Upper lobe of left lung (tissue), 6 donors: ENCODE measurements around the gene GALNT7. TPM values are rescaled to one million over a fixed set of nuclear protein-coding genes. Genes with fewer than 3 reads are reported as not detected.

Experiments used
- ATAC-seq, 2 donors: fragments of 200-7000 bp; cut with Tn5 transposase; one replicate each; pipeline ENCODE4 v1.9.1; 2022; ENCODE audit warnings: mild to moderate bottlenecking in 2 of 2, moderate library complexity in 2 of 2; ENCODE audit not compliant: low FRiP score in 2 of 2
- DNase-seq, 2 donors: peaks; one replicate each; pipeline ENCODE4 v3.0.0-alpha.2; 2019 to 2020
- H3K27ac ChIP-seq, 4 donors: fragments of 200-600 bp; sonication (generic); one replicate each; pipeline ENCODE4 v1.5.1; 2016 to 2019
- H3K27me3 ChIP-seq, 4 donors: fragments of 200-600 bp; sonication (generic); one replicate each; pipeline ENCODE4 v1.5.1; 2017 to 2019
- H3K36me3 ChIP-seq, 4 donors: fragments of 200-600 bp; sonication (generic); one replicate each; pipeline ENCODE4 v1.5.1; 2016 to 2019
- H3K4me1 ChIP-seq, 4 donors: fragments of 200-600 bp; sonication (generic); one replicate each; pipeline ENCODE4 v1.5.1; 2018 to 2019
- H3K4me3 ChIP-seq, 4 donors: fragments of 200-600 bp; sonication (generic); one replicate each; pipeline ENCODE4 v1.5.1; 2017 to 2019; ENCODE audit warnings: mild to moderate bottlenecking in 2 of 4, moderate library complexity in 1 of 4
- H3K9me3 ChIP-seq, 4 donors: fragments of 200-600 bp; sonication (generic); one replicate each; pipeline ENCODE4 v1.5.1; 2018 to 2019
- CTCF ChIP-seq, 6 experiments: fragments of 450-650 bp in 4 of 6; fragments of 200-600 bp in 2 of 6; sonication (generic) in 2 of 6; IDR thresholded peaks; one replicate each; pipeline ENCODE4 v1.5.1; 2016 to 2019; ENCODE audit warnings: antibody characterized with exemption in 6 of 6
- EP300 ChIP-seq, 4 donors: sonication (generic); formaldehyde crosslinking; IDR thresholded peaks; one replicate each; pipeline ENCODE4 v1.5.1; 2017; ENCODE audit warnings: antibody characterized with exemption in 4 of 4, control low read depth in 2 of 4
- POLR2A ChIP-seq, 4 donors: fragments of 450-650 bp; IDR thresholded peaks; one replicate each; pipeline ENCODE4 v1.5.1; 2016 to 2017; ENCODE audit warnings: antibody characterized with exemption in 4 of 4, mild to moderate bottlenecking in 2 of 4
- POLR2AphosphoS5 ChIP-seq, 2 donors: sonication (generic); formaldehyde crosslinking; IDR thresholded peaks; one replicate each; pipeline ENCODE4 v1.5.1; 2017; ENCODE audit warnings: antibody characterized with exemption in 2 of 2
- WGBS, 2 donors: methylation state at CpG; one replicate each; pipeline ENCODE4 v1.1.5; 2017 to 2018; 5-methylcytosine and 5-hydroxymethylcytosine counted together
- total RNA-seq, 6 donors: library from RNA; depleted of rRNA in 4 of 6; stranded (reverse); fragments of >200 nt in 4 of 6; gene quantifications; one replicate each; pipeline versions ENCODE4 v1.1.0 to v1.2.1, GENCODE V29; 2016 to 2021
- donor health status: DM: no; HTN: no; CAD: no; lungs with moderate emphysema.
- donor health status: DM: no; HTN: yes; CAD: no; lungs with severe emphysema.

The GALNT7 gene
- total RNA-seq, 6 donors from 2014 or later: 5.0 to 68.1 (median 20.1) TPM

- peaks cover 0 to 3% (median 0%) of the 10 kb centered on the region in 4 donors for H3K4me1 ChIP-seq
- ATAC-seq (peak in 1 of 2 donors; percentile 68), DNase-seq (no peak)
- no peaks in the 10 kb centered on the region for H3K9me3 ChIP-seq
- no peak overlapping the region for H3K27ac ChIP-seq
- no peaks in the 10 kb centered on the region for H3K27me3 ChIP-seq
- 22 to 36% methylated on average over 3 of the region's 3 CpGs for WGBS, 2 donors
- peak in 3 of 6 experiments; percentile 28 to 52 (median 35) for TF ChIP-seq CTCF (IDR thresholded peaks at IDR 0.05)
- TF ChIP-seq POLR2A (IDR thresholded peaks at IDR 0.05): no peak
- H3K4me3 ChIP-seq: no peak overlapping the region
- peaks cover 0 to 15% (median 8%) of the 10 kb centered on the region in 4 donors for H3K36me3 ChIP-seq
Observed at GRCh38 chr4:173318648-173319211, 150.1 kb downstream of the GALNT7 start.

- TF ChIP-seq POLR2AphosphoS5 (IDR thresholded peaks at IDR 0.05) (no peak), EP300 (IDR thresholded peaks at IDR 0.05) (no peak), CTCF (IDR thresholded peaks at IDR 0.05) (no peak), POLR2A (IDR thresholded peaks at IDR 0.05) (no peak)
- Histone ChIP-seq H3K27ac (no peak overlapping the region), H3K36me3 (peaks cover 0 to 15% (median 6%) of the 10 kb centered on the region in 4 donors), H3K9me3 (no peaks in the 10 kb centered on the region), H3K4me1 (peaks cover 0 to 3% (median 0%) of the 10 kb centered on the region in 4 donors), H3K4me3 (no peak overlapping the region), H3K27me3 (no peaks in the 10 kb centered on the region)
- 87 to 89% methylated on average over 2 of the region's 2 CpGs for WGBS, 2 donors
- no peak for DNase-seq
- ATAC-seq: no peak
Observed at GRCh38 chr4:173319696-173320095, 151.1 kb downstream of the GALNT7 start.

- Histone ChIP-seq H3K9me3 (no peaks in the 10 kb centered on the region), H3K4me1 (no peaks in the 10 kb centered on the region), H3K4me3 (no peak overlapping the region), H3K27ac (no peak overlapping the region), H3K27me3 (no peaks in the 10 kb centered on the region), H3K36me3 (peaks cover 0 to 37% (median 14%) of the 10 kb centered on the region in 4 donors)
- DNase-seq (no peak), ATAC-seq (no peak)
- WGBS, 2 donors: 93 to 95% methylated on average over 5 of the region's 5 CpGs
- TF ChIP-seq POLR2AphosphoS5 (IDR thresholded peaks at IDR 0.05) (no peak), POLR2A (IDR thresholded peaks at IDR 0.05) (no peak), CTCF (IDR thresholded peaks at IDR 0.05) (no peak), EP300 (IDR thresholded peaks at IDR 0.05) (no peak)
Observed at GRCh38 chr4:173325007-173325736, 156.6 kb downstream of the GALNT7 start.

GRCh38 chr4:173328236-173328901 is 159.8 kb downstream of the GALNT7 start:
- no peaks in the 10 kb centered on the region for H3K27me3 ChIP-seq
- H3K36me3 ChIP-seq: peaks cover 3 to 50% (median 11%) of the 10 kb centered on the region in 4 donors
- 80 to 83% methylated on average over 5 of the region's 5 CpGs for WGBS, 2 donors
- H3K4me1 ChIP-seq: peaks cover 11 to 19% (median 15%) of the 10 kb centered on the region in 4 donors
- no peak overlapping the region for H3K27ac ChIP-seq
- DNase-seq (no peak), ATAC-seq (no peak)
- H3K9me3 ChIP-seq: no peaks in the 10 kb centered on the region
- no peak overlapping the region for H3K4me3 ChIP-seq
- no peak for TF ChIP-seq EP300 (IDR thresholded peaks at IDR 0.05)
- TF ChIP-seq CTCF (IDR thresholded peaks at IDR 0.05): no peak
- TF ChIP-seq POLR2A (IDR thresholded peaks at IDR 0.05): no peak
- TF ChIP-seq POLR2AphosphoS5 (IDR thresholded peaks at IDR 0.05): no peak
